ENCODE measurements around the gene HMGB2. TPM values are rescaled to one million over a fixed set of nuclear protein-coding genes. Genes with fewer than 3 reads are reported as not detected.

Gene HMGB2
- 259 and 290 TPM in 2 replicates for total RNA-seq (2014; rRNA removed; shearing (Covaris generic))

DNA sequence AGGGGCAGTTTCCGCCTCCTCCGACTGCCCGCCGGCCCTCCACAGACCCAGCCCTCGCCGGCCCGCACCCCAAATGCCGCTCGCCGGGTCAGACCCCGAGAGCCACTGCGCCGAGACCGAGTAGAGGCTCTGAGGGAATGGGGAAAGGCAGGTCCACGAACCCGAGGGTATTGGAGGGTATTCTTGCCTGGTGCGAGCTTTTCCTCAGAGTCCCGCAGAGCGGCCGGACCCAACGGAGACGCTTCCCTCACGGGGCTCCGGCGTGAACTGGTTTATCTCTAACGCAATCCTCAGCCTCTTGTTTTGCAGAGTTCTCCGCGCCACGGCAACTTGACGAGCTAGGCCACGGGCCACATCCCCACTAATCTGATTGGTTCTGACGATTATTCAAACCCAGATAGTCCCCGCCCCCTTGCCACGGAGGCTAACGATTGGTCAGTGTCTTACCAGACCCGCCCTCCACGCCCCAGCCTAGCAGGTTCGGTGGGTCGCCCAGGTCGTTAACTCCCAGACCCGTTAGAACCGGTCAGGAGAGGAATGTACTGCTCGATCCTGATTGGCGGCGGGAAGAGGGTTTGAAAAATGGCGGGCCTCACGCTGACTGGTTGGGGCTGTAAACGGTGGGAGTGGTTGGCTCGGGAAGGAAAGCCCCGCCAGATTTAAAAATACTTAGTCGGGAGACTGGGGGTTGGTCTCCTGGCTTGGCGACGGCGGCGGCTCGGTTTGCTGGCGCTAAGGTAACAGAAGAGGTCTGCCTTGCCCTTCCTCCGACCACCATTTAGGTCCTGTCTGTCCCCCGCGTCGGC is at the start of gene HMGB2:
Gene HMGB2, minus strand, starts transcription at position 274 of the 806 bp plus-strand sequence. CDS start 709 bp downstream, outside the sequence.
- peak; percentile 99 for DNase-seq (ENCODE audit: low spot score)

DNA sequence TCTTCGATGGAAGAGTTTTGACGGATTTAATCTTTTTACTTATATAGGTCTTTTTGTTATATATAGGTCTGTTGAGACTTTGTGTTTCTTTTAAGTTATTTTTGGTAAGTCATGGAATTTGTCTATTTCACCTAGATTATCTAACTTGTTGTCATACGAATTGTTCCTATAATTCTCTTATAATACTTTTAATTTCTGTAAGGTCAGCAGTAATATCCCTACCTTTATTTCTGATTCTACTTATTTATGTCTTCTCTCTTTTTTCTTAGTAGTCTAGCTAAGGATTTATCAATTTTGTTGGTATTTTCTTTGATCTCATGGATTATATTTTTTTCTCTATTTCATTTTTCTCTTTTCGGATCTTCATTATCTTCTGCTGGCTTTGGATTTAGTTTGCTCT is 48.2 kb upstream of the HMGB2 start:
- no peak for DNase-seq (ENCODE audit: low spot score)

DNA sequence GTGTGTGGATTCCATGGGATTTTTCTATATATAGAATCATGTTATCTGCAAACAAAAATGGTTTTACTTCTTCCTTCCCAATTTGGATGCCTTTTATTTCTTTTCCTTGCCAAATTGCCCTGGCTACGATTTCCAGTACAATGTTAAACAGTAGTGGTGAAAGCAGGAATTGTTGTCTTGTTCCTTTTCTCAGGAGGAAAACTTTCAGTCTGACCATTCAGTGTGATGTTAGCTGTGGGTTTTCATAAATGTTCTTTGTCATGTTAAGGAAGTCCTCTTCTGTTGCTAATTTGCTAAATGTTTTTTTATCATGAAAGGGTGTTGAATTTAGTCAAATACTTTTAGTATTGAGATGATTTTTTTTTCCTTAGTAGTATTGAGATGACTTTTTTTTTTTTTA is 47.5 kb upstream of the HMGB2 start:
- no peak for DNase-seq (ENCODE audit: low spot score)

DNA sequence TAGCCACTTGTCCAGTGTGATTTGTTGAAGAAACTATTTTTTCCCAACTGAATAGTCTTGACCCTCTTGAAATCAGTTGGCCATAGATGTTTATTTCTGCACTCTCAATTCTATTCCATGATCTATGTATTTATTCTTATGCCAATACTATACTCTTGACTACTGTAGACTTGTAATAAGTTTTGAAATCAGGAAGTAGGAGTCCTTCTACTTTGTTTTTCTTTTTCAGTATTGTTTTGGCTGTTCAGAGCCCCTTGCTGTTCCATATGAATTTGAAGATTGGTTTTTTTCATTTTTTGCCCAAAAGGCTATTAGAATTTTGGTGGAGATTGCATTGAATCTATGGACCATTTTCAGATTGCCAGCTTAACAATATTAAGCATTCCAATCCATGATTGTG is 46.8 kb upstream of the HMGB2 start:
- no peak for DNase-seq (ENCODE audit: low spot score)

DNA sequence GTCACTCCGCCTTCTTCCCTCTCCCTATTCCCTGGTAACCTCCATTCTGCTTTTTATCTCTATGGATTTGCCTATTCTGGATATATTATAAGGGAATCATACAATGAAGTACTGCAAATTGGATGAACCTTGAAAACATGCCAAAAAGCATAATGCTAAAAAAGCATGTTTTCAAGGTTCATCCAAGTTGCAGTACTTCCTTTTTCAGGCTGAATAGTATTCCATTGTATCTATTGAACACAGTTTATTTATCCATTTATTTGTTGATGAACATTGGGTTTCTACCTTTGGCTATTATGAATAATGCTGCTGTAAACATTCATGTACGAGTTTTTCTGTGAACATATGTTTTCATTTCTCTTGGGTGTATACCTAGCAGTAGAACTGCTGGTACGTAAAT is 45.8 kb upstream of the HMGB2 start:
- DNase-seq (ENCODE audit: low spot score): no peak

DNA sequence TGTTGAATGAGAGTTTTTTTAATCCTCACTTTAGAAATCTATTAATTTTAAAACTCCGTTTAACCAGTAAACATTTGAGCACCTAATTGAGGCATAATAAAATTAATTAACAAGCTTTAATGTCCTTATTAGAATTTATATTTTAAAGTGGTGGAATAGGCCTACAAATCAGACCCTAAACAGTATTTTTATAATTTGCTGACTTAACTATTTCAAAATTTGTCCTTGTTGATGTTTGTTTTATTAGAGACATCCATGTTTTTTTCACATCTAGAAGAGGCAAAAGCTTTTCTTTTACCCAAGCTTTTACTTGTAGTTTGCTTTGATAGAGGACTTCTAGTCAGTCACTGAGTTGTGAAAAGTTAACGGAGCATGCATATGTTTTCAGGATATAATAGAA is 40.4 kb upstream of the HMGB2 start:
- no peak for DNase-seq (ENCODE audit: low spot score)

DNA sequence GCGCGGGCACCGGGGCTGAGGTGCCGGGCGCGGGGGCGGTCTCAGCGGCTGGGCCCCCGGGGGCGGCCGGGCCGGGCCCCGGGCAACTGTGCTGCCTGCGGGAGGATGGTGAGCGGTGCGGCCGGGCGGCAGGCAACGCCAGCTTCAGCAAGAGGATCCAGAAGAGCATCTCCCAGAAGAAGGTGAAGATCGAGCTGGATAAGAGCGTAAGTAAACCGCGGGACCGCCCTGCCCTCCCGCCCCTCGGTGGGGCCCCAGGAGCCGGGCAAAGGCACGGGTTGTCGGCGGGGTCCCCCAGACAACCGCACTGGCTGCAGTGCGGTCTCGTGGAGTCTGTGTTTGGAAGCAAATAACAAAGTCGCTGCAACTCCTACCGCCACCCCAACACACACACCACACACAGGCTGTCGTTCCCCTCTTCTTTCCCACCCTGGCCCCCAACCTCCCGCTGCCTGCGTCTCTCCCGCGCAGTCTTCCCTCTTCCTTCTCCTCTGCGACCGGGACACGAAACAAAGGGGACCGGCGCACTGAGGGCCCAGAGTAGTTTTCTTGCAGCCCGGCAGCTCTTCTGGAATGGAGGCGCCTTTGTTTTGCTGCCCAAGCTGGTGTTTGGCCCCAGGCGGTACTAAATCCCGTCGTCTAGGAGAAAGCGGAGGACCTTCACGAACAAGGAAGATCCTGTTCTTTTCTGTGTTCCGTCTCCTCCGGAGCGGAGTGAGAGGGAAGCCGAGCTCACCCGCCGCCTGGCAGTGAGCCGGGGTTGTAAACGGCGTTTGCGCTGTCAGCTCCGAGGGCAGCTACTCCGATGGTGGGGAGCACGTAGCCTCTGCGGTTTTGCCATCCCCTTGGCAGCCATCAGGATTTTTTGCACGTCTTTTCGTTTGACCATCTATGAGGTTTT is 37.4 kb upstream of the HMGB2 start:
- peak; percentile 37 for DNase-seq (ENCODE audit: low spot score)

DNA sequence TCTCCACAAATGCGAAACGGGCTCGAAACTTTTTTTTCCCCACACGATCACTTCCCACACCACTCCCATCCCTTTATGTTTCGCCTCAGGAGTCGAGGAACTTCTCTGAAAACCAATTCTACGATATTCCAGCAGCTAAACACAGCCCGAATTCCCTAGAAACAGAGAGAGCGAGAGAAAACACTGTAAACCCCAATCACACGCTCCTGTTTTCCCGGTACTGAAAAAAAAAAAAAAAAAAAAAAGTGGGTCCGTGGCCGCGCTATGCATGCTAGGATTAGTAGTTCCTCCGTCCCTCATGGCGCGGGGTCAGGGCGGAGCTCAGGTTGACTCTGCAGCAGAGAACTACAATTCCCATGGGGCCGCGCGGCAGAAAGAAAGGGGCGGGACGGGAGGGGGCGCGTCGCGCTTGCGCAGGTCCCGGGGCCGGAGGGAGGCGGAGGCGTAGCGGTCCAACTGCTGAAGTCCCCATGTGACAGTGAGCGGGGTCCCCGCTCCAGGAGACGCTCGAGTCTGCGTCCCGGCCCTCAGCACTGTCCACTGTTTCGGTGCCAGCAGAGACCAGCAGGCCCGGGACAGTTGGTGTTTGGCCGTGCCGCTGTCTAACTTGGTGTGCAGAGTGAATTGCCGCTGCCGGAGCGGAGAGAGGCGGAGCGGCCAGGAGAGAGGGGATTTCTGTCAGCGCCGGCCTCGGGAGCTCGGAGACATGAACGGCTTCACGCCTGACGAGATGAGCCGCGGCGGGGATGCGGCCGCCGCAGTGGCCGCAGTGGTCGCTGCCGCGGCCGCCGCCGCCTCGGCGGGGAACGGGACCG is 36.5 kb upstream of the HMGB2 start, which contains the start of gene SAP30:
Gene SAP30, plus strand, starts transcription at position 478 of the 815 bp plus-strand sequence. Its CDS starts 229 bp downstream, at position 707.
- DNase-seq (ENCODE audit: low spot score): peak; percentile 94

DNA sequence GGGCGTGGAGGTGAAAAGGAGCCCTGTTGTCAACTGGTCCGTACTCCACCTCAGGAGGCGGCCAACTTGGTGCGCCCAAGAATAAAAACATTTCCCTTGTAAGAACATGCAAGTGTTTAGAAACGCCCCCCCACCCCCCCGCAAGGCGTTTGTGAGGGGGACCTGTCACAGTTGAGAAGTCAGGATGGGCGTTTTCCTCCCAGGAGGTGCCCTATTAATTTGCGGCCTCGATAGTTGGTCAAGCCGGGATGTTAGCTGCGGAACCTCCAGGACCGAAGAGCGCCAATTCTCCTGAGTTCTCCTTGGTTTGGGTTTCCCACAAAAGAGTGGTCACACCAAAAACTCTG is 35.9 kb upstream of the HMGB2 start:
- DNase-seq (ENCODE audit: low spot score): peak; percentile 47

DNA sequence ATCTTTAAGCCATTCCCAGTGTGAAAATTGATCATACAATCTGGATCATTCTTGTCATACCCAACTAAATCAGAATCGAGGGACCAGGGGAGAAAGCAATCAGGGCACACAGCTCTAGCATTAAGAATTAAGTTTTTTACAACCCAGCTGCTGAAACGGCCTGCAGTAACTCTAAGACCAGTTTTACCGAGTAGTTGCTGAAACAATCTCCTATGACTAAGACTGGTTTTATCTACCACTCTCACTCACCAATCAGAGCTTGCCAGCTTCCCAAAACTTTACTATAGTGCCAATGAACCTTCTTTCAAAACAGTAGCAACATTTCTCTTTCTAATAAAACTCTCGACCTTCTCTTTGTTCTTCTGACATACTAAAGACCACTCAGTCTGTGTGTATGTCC is 33.8 kb upstream of the HMGB2 start:
- DNase-seq (ENCODE audit: low spot score): peak; percentile 36

DNA sequence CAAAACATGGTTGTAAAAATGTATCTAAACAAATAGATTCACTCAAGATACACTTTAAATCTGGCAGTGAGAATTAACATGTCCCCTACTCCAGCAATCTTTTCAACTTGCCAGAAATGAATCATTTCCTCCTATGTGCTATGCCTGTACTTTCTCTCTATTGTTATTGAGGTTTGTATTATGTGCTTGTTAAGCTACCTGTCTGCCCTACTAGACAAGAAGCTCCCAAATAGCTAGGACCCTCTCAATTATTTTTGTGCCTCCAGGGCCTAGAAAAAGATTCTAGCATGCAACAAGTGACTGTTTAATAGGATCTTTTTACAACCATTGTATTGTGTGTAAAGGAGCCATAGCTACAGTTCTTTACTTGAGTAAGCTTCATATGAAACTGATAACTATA is 33.1 kb upstream of the HMGB2 start:
- peak; percentile 19 for DNase-seq (ENCODE audit: low spot score)

DNA sequence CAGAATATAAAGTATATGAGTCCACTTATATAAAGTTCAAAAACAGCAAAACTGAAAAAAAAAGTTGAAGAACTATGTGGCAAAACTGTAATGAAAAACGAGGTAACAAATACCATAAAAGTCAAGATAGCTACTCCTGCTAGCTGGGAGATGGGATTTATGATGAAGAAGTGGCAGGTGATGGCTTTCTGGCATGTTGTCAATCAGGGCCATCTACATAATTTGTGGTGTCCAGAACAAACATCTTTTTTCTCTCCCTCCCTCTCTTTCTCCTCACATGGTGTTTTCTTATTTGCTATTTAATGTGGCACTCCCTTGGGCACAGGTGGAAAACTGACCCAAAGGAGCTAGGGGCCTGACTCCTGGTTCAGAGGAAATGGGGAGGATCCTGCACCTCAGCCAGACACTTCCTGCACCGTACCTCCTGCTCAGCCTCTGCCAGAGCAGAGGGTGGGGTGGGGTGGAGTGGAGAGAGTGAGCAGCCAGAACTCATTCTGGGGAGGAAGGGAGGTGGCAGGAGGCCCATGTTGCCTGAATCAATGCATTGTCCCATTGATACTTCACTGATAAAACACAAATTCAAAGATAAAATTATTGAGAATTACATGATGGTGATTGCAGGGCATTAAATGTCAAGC is 31.3 kb upstream of the HMGB2 start:
- no peak for DNase-seq (ENCODE audit: low spot score)

DNA sequence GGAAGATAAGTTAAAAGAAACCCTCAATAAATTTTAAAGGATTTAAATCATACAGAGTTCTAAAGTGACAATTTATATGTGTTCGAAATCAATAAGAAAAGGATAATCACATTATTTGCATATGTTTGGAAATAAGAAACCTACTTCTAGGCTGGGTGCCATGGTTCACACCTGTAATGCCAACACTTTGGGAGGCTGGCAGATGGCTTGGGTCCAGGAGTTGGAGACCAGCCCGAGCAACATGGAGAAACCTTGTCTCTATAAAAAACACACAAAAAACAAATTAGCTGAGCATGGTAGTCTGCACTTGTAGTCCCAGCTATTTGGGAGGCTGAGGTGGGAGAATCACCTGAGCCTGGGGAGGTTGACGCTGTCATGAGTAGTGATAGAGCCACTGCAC is 28.5 kb upstream of the HMGB2 start:
- no peak for DNase-seq (ENCODE audit: low spot score)

DNA sequence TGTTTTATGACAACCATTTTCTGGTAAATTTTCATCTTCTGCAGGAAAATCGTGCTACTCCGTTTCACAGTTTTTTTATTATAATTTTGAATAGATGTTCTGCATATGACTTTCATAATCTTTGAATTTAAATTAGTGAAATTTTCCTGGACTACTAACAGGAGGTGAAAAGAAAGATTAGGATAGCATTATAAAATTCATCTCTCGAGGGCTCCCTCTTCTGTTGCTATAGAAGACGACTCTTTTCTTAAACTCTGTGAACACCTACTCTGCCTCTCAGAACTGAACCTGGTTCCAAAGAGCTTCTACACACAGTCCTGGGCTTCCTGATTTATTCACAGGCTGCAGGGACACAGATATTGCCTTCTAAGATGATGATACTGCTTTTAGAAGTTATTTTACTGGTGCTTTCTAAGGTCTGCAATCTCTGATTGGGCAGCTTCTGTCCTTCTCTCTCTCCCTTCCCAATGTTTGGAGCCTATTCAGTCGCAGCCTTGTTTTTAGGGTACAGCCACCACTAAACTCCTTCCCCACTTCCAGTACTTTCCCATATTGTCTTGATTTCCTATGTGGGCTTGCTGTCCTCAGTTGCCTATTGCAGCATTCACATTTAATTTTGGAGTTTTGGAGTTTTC is 26.5 kb upstream of the HMGB2 start:
- DNase-seq (ENCODE audit: low spot score): peak; percentile 49

DNA sequence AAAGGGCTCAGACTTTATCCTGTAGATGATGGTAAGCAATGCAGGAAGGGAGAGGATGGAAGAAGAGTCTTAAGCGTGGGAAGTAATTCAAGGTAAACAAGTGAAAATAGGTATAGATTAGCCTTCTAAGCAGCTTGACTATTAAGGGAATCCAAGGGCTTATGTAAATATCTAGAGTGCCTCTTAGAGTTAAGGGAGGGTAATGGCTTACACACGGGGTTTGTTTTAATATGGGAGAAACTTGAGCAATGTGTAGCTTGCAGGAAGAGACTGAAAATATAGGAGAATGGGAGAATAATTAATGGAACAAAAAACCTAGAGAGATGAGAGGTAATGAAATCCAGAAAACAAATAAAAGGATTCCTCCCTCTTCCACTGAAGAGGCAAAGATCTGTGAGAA is 23.8 kb upstream of the HMGB2 start:
- no peak for DNase-seq (ENCODE audit: low spot score)

DNA sequence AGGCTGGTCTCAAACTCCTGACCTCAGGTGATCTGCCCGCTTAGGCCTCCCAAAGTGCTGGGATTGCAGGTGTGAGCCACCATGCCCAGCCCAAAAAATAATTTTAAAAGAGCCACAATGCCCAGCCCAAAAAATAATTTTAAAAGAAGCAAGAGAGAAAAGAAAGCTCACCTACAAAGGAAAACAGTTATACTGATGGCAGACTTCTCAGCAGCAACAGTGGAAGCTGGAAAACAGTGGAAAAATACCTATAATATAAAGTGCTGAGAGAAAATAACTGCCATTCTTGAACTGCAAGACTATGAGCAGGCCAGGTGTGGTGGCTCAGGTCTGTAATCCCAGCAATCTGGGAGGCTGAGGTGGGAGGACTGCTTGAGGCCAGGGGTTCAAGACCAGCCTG is 13.3 kb upstream of the HMGB2 start:
- no peak for DNase-seq (ENCODE audit: low spot score)

DNA sequence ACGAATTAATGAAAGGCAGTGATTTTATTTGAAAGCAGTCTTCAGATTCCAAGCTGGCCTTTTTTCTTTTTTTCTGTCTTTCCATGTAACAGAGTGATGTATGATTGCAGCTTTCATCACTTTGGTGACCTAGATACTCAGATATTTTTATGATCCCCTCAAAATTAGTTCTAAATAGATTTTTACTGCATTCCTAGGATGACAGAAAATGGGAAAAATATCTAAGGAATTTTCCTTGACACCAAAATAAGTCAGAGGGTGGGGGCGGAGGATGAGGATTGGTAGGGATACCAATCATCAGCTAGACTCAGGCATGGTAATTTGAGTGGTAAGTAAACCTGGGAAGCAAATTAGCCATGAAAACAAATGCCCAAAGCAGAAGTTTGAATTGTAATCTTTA is 11.9 kb upstream of the HMGB2 start:
- peak; percentile 82 for DNase-seq (ENCODE audit: low spot score)

DNA sequence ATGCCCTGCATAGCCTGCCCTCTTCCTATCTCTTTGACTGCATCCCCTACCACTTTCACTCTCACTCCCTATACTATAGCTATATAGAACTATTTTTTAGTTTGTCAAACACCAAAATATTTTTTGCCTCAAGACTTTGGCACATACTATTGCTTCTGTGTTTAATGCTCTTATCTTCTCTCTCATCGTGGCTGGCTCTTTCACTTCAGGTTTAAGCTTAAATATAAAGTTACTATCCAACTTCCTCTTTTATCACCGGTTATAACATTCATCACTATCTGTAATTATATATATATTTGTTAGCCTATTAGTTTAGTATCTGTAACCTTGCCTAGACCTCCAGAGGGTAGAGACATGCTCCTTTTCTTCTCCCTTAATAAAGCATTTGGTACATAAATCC is 11.5 kb upstream of the HMGB2 start:
- DNase-seq (ENCODE audit: low spot score): no peak

DNA sequence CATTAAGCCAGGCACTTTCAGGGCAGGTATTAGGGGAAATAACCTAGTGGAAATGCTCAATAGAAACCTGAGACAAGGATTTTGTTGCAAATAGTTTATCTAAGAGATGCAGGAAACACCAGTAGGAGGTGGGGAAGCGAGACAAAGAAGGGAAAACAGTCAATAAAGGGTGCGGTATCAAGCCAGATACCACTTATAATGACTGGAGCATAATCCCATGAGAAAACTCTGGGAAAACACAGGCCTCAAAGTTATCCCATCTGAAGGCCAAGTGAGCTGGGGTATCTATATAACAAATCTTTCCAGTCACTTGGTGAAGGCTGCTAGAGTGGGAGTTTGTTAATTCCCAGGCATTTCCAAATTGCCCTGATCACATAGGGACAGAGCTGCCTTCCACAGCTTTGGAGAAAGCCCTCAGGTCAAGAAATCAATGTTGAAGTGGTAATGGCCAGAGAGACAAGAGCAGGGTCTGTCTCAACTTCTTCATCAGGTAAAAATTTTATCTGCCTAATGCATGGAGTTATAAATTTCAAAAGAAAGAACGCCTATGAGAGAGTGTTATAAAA is 9.8 kb upstream of the HMGB2 start:
- no peak for DNase-seq (ENCODE audit: low spot score)

DNA sequence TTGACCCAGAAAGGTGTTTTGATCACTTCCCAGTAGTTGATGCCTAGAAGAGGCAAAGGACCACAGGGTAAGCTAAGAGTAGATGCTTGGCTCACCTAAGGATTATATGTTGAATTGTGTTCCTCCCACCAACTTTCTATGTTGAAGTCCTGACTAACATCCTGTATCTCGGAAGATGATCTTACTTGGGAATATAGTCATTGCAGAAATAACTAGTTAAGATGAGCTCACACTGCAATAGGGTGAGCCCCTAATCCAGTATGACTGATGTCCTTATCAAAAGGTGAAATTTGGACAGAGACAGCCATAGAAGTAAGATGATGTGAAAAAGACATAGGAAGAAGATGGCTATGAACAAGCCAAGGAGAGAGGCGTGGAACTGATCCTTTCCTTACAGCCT is 3.3 kb upstream of the HMGB2 start:
- DNase-seq (ENCODE audit: low spot score): peak; percentile 20

Measured in A172 (cell line).